CD4-positive, alpha-beta T cell treated with Interleukin-15 for 4 hours (primary cell): Measurements from ENCODE around the gene KLF5.
"Not testable (repeated sequence)": the region's sequence is repeated elsewhere in the genome, so short reads cannot be mapped to it uniquely, and the experiment has no call there.

Experiments
- DNase-seq: peaks from one replicate; pipeline ENCODE4 v3.0.0-alpha.2; 2020; ENCODE audit warnings: low spot score

The KLF5 gene

GRCh38 chr13:73088332-73088935 is 29.6 kb downstream of the KLF5 start:
- no peak for DNase-seq

- no peak for DNase-seq
These were observed 30.4 kb downstream of the KLF5 start for GRCh38 chr13:73089213-73089612.

- DNase-seq, result peak; percentile 3
These were observed 31.5 kb downstream of the KLF5 start for GRCh38 chr13:73090116-73090822.

GRCh38 chr13:73090823-73091187 is 32.0 kb downstream of the KLF5 start:
- no peak for DNase-seq

- DNase-seq, result no peak
These were observed 34.0 kb downstream of the KLF5 start for GRCh38 chr13:73092829-73093228.

- DNase-seq, result no peak
These were observed 37.4 kb downstream of the KLF5 start for GRCh38 chr13:73096173-73096572.

GRCh38 chr13:73096638-73097037 is 37.8 kb downstream of the KLF5 start:
- no peak for DNase-seq

- not testable (repeated sequence) for DNase-seq
These were observed 42.0 kb downstream of the KLF5 start for GRCh38 chr13:73100781-73101180.

GRCh38 chr13:73101351-73102007 is 42.7 kb downstream of the KLF5 start:
- DNase-seq, result no peak

GRCh38 chr13:73103238-73103637 is 44.4 kb downstream of the KLF5 start:
- no peak for DNase-seq

- no peak for DNase-seq
These were observed 47.8 kb downstream of the KLF5 start for GRCh38 chr13:73106513-73107178.

- DNase-seq, result no peak
These were observed 48.7 kb downstream of the KLF5 start for GRCh38 chr13:73107481-73107880.

- no peak for DNase-seq
These were observed 49.2 kb downstream of the KLF5 start for GRCh38 chr13:73107970-73108369.

- no peak for DNase-seq
These were observed 50.6 kb downstream of the KLF5 start for GRCh38 chr13:73109288-73109899.

- no peak for DNase-seq
These were observed 51.2 kb downstream of the KLF5 start for GRCh38 chr13:73109969-73110368.

GRCh38 chr13:73110814-73111213 is 52.0 kb downstream of the KLF5 start:
- DNase-seq, result no peak

- no peak for DNase-seq
These were observed 52.5 kb downstream of the KLF5 start for GRCh38 chr13:73111331-73111730.

GRCh38 chr13:73119612-73120011 is 60.8 kb downstream of the KLF5 start:
- no peak for DNase-seq
